Karpas-422 (cell line): ENCODE data around the gene ARFIP1. TPM values are rescaled to one million over a fixed set of nuclear protein-coding genes. Genes with fewer than 3 reads are reported as not detected.

Experiments used
- DNase-seq: peaks from one replicate; pipeline ENCODE4 v3.0.0-alpha.2; 2015
- H2AFZ ChIP-seq: fragments of 200-600 bp; sonication (generic); 2 replicates; pipeline ENCODE4 v1.6.1; 2014; ENCODE audit warnings: antibody characterized with exemption, low read length, mixed read lengths
- H3K27ac ChIP-seq: fragments of 200-600 bp; sonication (generic); 2 replicates; pipeline ENCODE4 v1.5.1; 2014; ENCODE audit warnings: mild to moderate bottlenecking, low read length, moderate library complexity
- H3K27me3 ChIP-seq: fragments of 200-600 bp; sonication (generic); 2 replicates; pipeline ENCODE4 v1.6.1; 2014; ENCODE audit warnings: low read length, mixed read lengths
- H3K36me3 ChIP-seq: fragments of 200-600 bp; sonication (generic); 2 replicates; pipeline ENCODE4 v1.6.1; 2014; ENCODE audit warnings: low read length, mixed read lengths; ENCODE audit not compliant: insufficient read depth
- H3K4me1 ChIP-seq: fragments of 200-600 bp; sonication (generic); 2 replicates; pipeline ENCODE4 v1.6.1; 2014; ENCODE audit warnings: mild to moderate bottlenecking, low read length, mixed read lengths
- H3K4me2 ChIP-seq: fragments of 200-600 bp; sonication (generic); 2 replicates; pipeline ENCODE4 v1.6.1; 2014; ENCODE audit warnings: low read length, low read depth, mild to moderate bottlenecking; ENCODE audit not compliant: poor library complexity, severe bottlenecking
- H3K4me3 ChIP-seq: fragments of 200-600 bp; sonication (generic); 2 replicates; pipeline ENCODE4 v1.5.1; 2014; ENCODE audit warnings: mild to moderate bottlenecking, antibody characterized with exemption, low read length, mixed read lengths
- H3K79me2 ChIP-seq: fragments of 200-600 bp; sonication (generic); 2 replicates; pipeline ENCODE4 v1.6.1; 2014; ENCODE audit warnings: mild to moderate bottlenecking, low read length, mixed read lengths
- H3K9ac ChIP-seq: fragments of 200-600 bp; sonication (generic); 2 replicates; pipeline ENCODE4 v1.6.0; 2014; ENCODE audit warnings: low read length
- H3K9me2 ChIP-seq: fragments of 200-600 bp; sonication (generic), shearing (Covaris generic); replicated peaks from 2 replicates; pipeline ENCODE4 v1.6.0; 2014; ENCODE audit warnings: mild to moderate bottlenecking, low read length, moderate library complexity; ENCODE audit not compliant: insufficient read depth
- H3K9me3 ChIP-seq: fragments of 300-700, 200-600 bp; sonication (generic); 2 replicates; pipeline ENCODE4 v1.6.1; 2014; ENCODE audit warnings: low read length, mixed read lengths
- H4K20me1 ChIP-seq: fragments of 200-600 bp; sonication (generic); 2 replicates; pipeline ENCODE4 v1.6.1; 2014; ENCODE audit warnings: mild to moderate bottlenecking, antibody characterized with exemption, low read length, low read depth; ENCODE audit not compliant: insufficient read depth
- total RNA-seq: library from RNA; depleted of rRNA; stranded (reverse); fragments of >200 nt; shearing (Covaris generic); gene quantifications from 2 replicates; pipeline ENCODE4 v1.2.3, GENCODE V29; 2014; ENCODE audit warnings: low replicate concordance

Gene ARFIP1
- total RNA-seq, 1 experiment from 2014 or later: 81.7 TPM

DNA sequence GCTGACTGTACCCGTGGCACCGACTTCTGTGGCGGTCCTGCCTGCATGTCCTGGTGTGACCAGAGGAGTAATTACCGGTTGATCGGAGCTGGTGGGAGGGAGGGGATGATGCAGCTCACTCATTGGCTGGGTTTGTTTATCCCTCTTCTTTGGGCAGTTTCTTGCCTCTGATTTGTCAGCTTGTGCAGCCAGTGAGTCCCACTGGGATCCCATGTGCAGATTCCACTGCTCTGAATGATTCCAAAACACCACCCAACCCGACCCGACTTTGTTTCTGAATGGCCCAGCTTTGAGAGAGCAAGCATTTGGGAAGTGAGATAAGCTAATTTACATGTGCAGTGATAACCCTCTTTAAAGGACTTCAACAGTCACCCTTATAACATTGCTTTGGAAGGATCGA, 170.2 kb downstream of the ARFIP1 start:
- peaks cover 3% of the 10 kb centered on the region for H3K4me1 ChIP-seq
- peaks cover 5% of the 10 kb centered on the region; the same call in 1 of the 2 replicates for H4K20me1 ChIP-seq
- H2AFZ ChIP-seq: no peak overlapping the region
- no peak overlapping the region for H3K9ac ChIP-seq
- no peaks in the 10 kb centered on the region for H3K9me2 ChIP-seq
- H3K79me2 ChIP-seq: no peaks in the 10 kb centered on the region
- no peak for DNase-seq
- H3K4me3 ChIP-seq: no peak overlapping the region
- no peaks in the 10 kb centered on the region for H3K27me3 ChIP-seq
- no peak overlapping the region for H3K27ac ChIP-seq
- H3K4me2 ChIP-seq: no peak overlapping the region
- H3K9me3 ChIP-seq: no peaks in the 10 kb centered on the region
- no peaks in the 10 kb centered on the region for H3K36me3 ChIP-seq

DNA sequence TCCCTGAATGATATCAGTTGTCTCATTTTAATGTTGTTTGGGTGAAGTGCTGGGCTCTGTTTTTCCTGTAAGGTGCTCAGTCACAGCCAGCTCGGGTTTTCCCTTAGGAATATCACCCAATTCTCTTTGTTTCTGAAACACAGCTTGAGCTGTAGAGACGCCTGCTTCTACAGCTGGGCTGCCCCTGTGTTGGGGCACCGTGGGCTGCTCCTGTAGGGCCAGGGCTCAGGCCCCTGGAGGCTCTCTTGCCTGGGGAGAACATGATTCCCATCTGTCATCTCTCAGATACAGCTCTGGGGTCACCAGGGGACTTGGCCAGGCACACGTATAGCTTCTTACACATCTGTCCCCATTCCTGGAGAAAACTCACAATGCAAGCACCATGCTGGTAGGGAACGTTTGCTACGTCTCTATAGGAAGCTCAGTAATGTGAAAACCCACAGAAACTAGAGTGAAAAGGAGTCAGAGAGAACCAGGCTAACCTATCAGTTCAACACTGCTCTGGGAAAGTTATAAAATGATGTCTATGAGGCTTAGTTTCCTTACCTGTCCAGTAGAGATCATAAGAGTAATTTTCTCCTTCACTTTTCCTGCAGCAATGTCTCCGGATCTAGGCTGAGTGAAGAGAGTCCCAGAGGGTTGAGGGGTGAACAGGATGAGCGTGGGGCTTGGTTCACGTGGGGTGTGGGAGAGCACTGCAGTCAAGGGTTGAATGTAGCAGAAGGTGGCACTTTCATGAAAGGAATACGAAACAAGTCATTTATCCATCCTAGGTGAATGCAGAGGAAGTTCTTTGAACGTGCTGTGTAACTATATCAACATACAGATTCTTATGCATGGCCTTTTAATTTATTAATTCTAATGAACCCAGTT, 170.9 kb downstream of the ARFIP1 start:
- Histone ChIP-seq H3K4me3 (no peak overlapping the region), H3K9ac (no peak overlapping the region), H3K36me3 (no peaks in the 10 kb centered on the region), H3K9me3 (no peaks in the 10 kb centered on the region), H3K27me3 (no peaks in the 10 kb centered on the region), H3K4me1 (peaks cover 3% of the 10 kb centered on the region), H3K4me2 (no peak overlapping the region), H4K20me1 (peaks cover 5% of the 10 kb centered on the region; the same call in 1 of the 2 replicates), H3K79me2 (no peaks in the 10 kb centered on the region), H3K27ac (no peak overlapping the region), H3K9me2 (no peaks in the 10 kb centered on the region), H2AFZ (no peak overlapping the region)
- no peak for DNase-seq

DNA sequence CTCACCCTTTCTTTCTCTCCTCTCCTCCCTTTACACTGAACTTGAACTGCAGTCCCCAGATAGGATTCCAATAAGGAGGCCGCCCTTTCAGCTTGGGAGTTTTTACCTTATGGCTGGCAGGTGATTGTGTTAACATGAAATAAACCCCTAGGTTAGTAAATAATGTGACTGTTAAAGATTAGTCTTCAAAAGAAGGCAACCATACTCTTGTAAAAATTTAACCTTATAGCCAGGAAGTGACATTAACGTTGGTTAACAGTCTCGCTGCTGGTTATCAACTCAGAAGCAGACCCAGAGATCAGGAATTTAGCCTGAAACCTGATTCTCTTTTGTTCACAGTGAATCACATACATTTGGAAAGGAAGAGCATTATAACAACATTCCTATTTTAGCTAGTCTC, 171.6 kb downstream of the ARFIP1 start:
- no peak for DNase-seq
- no peak overlapping the region for H3K4me3 ChIP-seq
- H3K27me3 ChIP-seq: no peaks in the 10 kb centered on the region
- peaks cover 3% of the 10 kb centered on the region for H3K4me1 ChIP-seq
- H3K9ac ChIP-seq: no peak overlapping the region
- no peak overlapping the region for H3K27ac ChIP-seq
- no peaks in the 10 kb centered on the region for H3K9me2 ChIP-seq
- H2AFZ ChIP-seq: no peak overlapping the region
- H3K9me3 ChIP-seq: no peaks in the 10 kb centered on the region
- peaks cover 5% of the 10 kb centered on the region; the same call in 1 of the 2 replicates for H4K20me1 ChIP-seq
- H3K36me3 ChIP-seq: no peaks in the 10 kb centered on the region
- no peak overlapping the region for H3K4me2 ChIP-seq
- H3K79me2 ChIP-seq: no peaks in the 10 kb centered on the region

DNA sequence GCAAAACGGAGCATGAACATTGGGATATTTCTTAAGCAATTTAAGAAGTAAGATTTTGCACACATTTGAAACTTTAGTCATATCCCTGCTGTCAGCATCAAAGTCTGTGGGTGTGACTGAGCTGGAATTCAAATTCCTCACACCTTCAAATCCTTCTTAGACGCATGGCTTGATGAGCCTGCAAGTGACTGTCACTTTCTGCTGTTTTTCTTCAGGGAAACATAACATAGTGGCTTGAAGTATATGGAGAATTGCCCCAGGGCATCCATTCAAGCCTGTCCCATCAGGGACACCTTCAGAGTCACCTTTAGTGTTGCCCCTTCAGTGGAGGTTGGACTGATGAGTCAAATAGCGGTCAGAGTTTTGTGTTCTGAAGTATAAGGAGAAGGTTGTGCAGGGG, 173.8 kb downstream of the ARFIP1 start:
- Histone ChIP-seq H3K4me2 (no peak overlapping the region), H3K9ac (no peak overlapping the region), H3K4me3 (no peak overlapping the region), H3K9me2 (no peaks in the 10 kb centered on the region), H4K20me1 (peaks cover 5% of the 10 kb centered on the region; the same call in 1 of the 2 replicates), H3K79me2 (no peaks in the 10 kb centered on the region), H2AFZ (no peak overlapping the region), H3K4me1 (peaks cover 3% of the 10 kb centered on the region), H3K27ac (no peak overlapping the region), H3K36me3 (no peaks in the 10 kb centered on the region), H3K9me3 (no peaks in the 10 kb centered on the region), H3K27me3 (no peaks in the 10 kb centered on the region)
- DNase-seq: no peak

DNA sequence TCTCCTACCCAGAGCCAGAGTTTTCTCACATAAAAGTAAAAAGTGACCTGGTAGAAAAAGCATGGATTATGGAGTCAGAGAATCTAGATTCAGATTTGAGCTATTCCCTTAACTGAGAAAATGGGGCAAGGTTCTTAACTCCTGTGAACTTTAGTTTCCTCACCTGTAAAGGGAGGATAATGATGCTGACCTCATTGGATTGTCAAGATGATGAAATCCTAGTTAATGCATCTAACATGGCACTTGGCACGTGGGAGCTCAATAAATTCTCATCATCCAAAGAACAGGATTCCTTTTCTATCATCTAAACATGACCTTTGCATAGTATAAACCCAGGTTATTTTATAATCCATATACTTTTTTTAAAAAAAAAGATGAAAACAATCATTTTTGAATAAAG, 175.0 kb downstream of the ARFIP1 start:
- Histone ChIP-seq H3K9ac (no peak overlapping the region), H2AFZ (no peak overlapping the region), H3K4me1 (peaks cover 3% of the 10 kb centered on the region), H3K9me2 (no peaks in the 10 kb centered on the region), H3K79me2 (no peaks in the 10 kb centered on the region), H3K9me3 (no peaks in the 10 kb centered on the region), H3K27ac (no peak overlapping the region), H4K20me1 (peaks cover 2% of the 10 kb centered on the region; the same call in 1 of the 2 replicates), H3K27me3 (no peaks in the 10 kb centered on the region), H3K4me3 (no peak overlapping the region), H3K36me3 (no peaks in the 10 kb centered on the region), H3K4me2 (no peak overlapping the region)
- DNase-seq: no peak

DNA sequence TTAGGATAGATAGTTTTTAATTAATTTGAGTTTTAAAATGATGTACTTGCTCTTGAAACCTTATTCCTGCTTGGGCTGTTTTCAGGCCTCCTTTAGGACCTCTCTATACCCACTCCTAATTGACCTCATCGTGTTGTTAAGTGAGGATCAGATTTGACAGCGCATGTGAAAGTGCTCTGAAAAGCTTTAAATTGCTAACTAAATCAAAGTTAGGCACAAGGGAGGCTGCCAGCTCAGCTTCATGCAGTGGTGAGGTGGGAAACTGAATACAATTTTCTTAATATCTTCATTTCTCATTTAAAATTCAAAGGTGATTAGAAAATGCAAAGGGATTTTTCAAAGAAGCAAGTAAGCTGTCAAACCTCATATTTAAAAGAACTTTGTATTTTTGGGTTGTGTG, 176.4 kb downstream of the ARFIP1 start:
- Histone ChIP-seq H3K27me3 (no peaks in the 10 kb centered on the region), H3K9me3 (no peaks in the 10 kb centered on the region), H4K20me1 (no peaks in the 10 kb centered on the region), H3K4me1 (peaks cover 3% of the 10 kb centered on the region), H3K36me3 (no peaks in the 10 kb centered on the region), H2AFZ (no peak overlapping the region), H3K9ac (no peak overlapping the region), H3K4me3 (no peak overlapping the region), H3K9me2 (no peaks in the 10 kb centered on the region), H3K79me2 (no peaks in the 10 kb centered on the region), H3K27ac (no peak overlapping the region), H3K4me2 (no peak overlapping the region)
- DNase-seq: no peak

DNA sequence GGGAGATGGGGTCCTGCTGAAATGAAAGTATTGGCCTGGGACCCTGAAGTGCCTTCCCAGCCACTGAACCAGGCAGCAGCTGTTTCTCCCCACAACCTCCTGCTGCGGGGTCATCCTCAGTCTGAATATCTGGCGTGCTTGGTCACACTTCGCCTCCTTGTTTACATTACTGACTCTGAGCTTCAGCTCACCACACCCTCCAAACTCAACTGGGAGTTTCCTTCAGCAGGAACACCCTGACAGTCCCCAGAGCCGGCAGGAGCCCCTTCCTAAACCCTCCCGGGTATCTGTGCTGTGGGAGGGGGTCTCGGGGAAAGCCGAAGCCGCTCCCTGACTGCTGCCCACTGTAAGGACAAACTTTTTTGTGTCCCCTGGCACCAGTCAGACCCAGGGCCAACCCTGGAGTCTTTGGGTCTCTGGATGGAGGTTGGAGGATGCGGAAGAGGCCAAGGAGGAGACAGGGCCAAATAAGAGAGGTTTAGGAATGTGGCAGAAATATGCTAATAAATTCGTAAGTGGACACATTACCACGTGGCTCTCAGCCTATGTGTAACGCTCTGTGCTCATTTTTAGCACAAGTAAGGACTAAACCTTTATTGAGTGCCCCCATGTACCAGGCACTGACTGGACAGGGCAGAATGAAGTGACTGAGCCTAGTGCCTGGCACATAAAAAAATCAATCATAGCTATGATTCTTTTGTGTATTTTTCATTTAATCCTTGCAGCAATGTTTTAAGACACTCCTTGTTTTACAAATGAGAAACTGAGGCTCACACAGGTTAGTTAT, 177.1 kb downstream of the ARFIP1 start:
- H2AFZ ChIP-seq: no peak overlapping the region
- DNase-seq: no peak
- H3K27ac ChIP-seq: no peak overlapping the region
- no peaks in the 10 kb centered on the region for H3K9me3 ChIP-seq
- no peak overlapping the region for H3K4me3 ChIP-seq
- no peak overlapping the region for H3K4me2 ChIP-seq
- H3K4me1 ChIP-seq: peaks cover 3% of the 10 kb centered on the region
- H3K79me2 ChIP-seq: no peaks in the 10 kb centered on the region
- no peaks in the 10 kb centered on the region for H3K9me2 ChIP-seq
- H3K36me3 ChIP-seq: no peaks in the 10 kb centered on the region
- no peaks in the 10 kb centered on the region for H4K20me1 ChIP-seq
- H3K27me3 ChIP-seq: no peaks in the 10 kb centered on the region
- no peak overlapping the region for H3K9ac ChIP-seq

DNA sequence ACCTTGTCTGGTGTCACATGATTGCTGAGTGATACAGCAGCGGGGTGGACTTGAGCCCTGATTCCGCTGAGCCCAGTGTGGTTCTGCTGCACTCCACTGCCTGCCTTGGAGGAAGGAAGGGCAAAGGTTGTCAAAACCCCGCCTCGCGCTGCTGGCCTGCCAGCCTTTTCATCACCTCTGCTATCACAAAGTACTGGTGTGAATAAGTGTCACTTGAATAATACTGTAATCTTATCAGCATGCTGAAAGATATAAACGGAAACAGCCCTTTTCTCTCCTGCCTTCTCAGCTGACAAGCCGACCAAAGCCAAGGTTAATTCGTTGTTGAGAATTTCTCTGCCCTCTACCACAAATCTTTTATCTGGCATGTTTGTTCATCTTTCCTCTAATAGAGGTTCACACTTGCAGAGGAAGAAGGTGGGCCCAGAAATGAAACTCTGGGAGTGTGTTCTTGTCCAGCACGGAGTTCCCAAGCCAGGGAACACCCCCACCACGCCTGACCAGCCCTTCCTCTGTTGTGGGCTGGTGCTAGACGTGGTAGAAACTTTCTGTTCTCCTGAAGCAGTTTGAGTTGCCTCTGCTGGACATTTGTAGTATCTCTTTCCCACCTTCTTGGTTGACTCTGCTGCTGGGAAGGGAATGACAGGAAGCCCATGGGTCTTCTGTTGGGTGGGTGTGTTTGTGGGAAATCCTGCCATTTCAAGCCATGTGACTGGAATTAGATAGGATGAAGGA, 177.8 kb downstream of the ARFIP1 start:
- Histone ChIP-seq H4K20me1 (no peaks in the 10 kb centered on the region), H2AFZ (no peak overlapping the region), H3K36me3 (no peaks in the 10 kb centered on the region), H3K27me3 (no peaks in the 10 kb centered on the region), H3K9me2 (no peaks in the 10 kb centered on the region), H3K4me1 (peaks cover under 1% of the 10 kb centered on the region), H3K9ac (no peak overlapping the region), H3K9me3 (no peaks in the 10 kb centered on the region), H3K79me2 (no peaks in the 10 kb centered on the region), H3K4me3 (no peak overlapping the region), H3K4me2 (no peak overlapping the region), H3K27ac (no peak overlapping the region)
- DNase-seq: no peak
